Upper lobe of left lung (tissue), 6 donors: ENCODE measurements around the gene INO80C. TPM values are rescaled to one million over a fixed set of nuclear protein-coding genes. Genes with fewer than 3 reads are reported as not detected.
A peak's percentile ranks its signal among the peaks of the same experiment; 100 is the strongest.

Experiments used
- ATAC-seq, 2 donors: fragments of 200-7000 bp; cut with Tn5 transposase; one replicate each; pipeline ENCODE4 v1.9.1; 2022; ENCODE audit warnings: mild to moderate bottlenecking in 2 of 2, moderate library complexity in 2 of 2; ENCODE audit not compliant: low FRiP score in 2 of 2
- DNase-seq, 2 donors: peaks; one replicate each; pipeline ENCODE4 v3.0.0-alpha.2; 2019 to 2020
- H3K27ac ChIP-seq, 4 donors: fragments of 200-600 bp; sonication (generic); one replicate each; pipeline ENCODE4 v1.5.1; 2016 to 2019
- H3K27me3 ChIP-seq, 4 donors: fragments of 200-600 bp; sonication (generic); one replicate each; pipeline ENCODE4 v1.5.1; 2017 to 2019
- H3K36me3 ChIP-seq, 4 donors: fragments of 200-600 bp; sonication (generic); one replicate each; pipeline ENCODE4 v1.5.1; 2016 to 2019
- H3K4me1 ChIP-seq, 4 donors: fragments of 200-600 bp; sonication (generic); one replicate each; pipeline ENCODE4 v1.5.1; 2018 to 2019
- H3K4me3 ChIP-seq, 4 donors: fragments of 200-600 bp; sonication (generic); one replicate each; pipeline ENCODE4 v1.5.1; 2017 to 2019; ENCODE audit warnings: mild to moderate bottlenecking in 2 of 4, moderate library complexity in 1 of 4
- H3K9me3 ChIP-seq, 4 donors: fragments of 200-600 bp; sonication (generic); one replicate each; pipeline ENCODE4 v1.5.1; 2018 to 2019
- CTCF ChIP-seq, 6 experiments: fragments of 450-650 bp in 4 of 6; fragments of 200-600 bp in 2 of 6; sonication (generic) in 2 of 6; IDR thresholded peaks; one replicate each; pipeline ENCODE4 v1.5.1; 2016 to 2019; ENCODE audit warnings: antibody characterized with exemption in 6 of 6
- EP300 ChIP-seq, 4 donors: sonication (generic); formaldehyde crosslinking; IDR thresholded peaks; one replicate each; pipeline ENCODE4 v1.5.1; 2017; ENCODE audit warnings: antibody characterized with exemption in 4 of 4, control low read depth in 2 of 4
- POLR2A ChIP-seq, 4 donors: fragments of 450-650 bp; IDR thresholded peaks; one replicate each; pipeline ENCODE4 v1.5.1; 2016 to 2017; ENCODE audit warnings: antibody characterized with exemption in 4 of 4, mild to moderate bottlenecking in 2 of 4
- POLR2AphosphoS5 ChIP-seq, 2 donors: sonication (generic); formaldehyde crosslinking; IDR thresholded peaks; one replicate each; pipeline ENCODE4 v1.5.1; 2017; ENCODE audit warnings: antibody characterized with exemption in 2 of 2
- WGBS, 2 donors: methylation state at CpG; one replicate each; pipeline ENCODE4 v1.1.5; 2017 to 2018; 5-methylcytosine and 5-hydroxymethylcytosine counted together
- total RNA-seq, 6 donors: library from RNA; depleted of rRNA in 4 of 6; stranded (reverse); fragments of >200 nt in 4 of 6; gene quantifications; one replicate each; pipeline versions ENCODE4 v1.1.0 to v1.2.1, GENCODE V29; 2016 to 2021
- donor health status: DM: no; HTN: no; CAD: no; lungs with moderate emphysema.
- donor health status: DM: no; HTN: yes; CAD: no; lungs with severe emphysema.

INO80C gene
- total RNA-seq, 6 donors from 2014 or later, result 8.7 to 87.0 (median 19.6) TPM

- no peaks in the 10 kb centered on the region for H3K36me3 ChIP-seq
- WGBS, 2 donors, result 2% methylated on average over 5 of the region's 5 CpGs
- DNase-seq, result no peak
Observed at GRCh38 chr18:35497027-35497369, 762 bp downstream of the INO80C start.

GRCh38 chr18:35495536-35496314, 2.0 kb downstream of the INO80C start:
- Histone ChIP-seq H3K4me3 (no peak overlapping the region), H3K36me3 (no peaks in the 10 kb centered on the region), H3K27me3 (peaks cover 0 to 2% (median 0%) of the 10 kb centered on the region in 4 donors), H3K27ac (peak overlapping the region in 1 of 4 donors; percentile 96), H3K4me1 (peaks cover 15 to 43% (median 20%) of the 10 kb centered on the region in 4 donors), H3K9me3 (no peaks in the 10 kb centered on the region)
- 63 to 64% methylated on average over 7 of the region's 7 CpGs for WGBS, 2 donors
- no peak for TF ChIP-seq CTCF (IDR thresholded peaks at IDR 0.05)
- no peak for TF ChIP-seq EP300 (IDR thresholded peaks at IDR 0.05)
- TF ChIP-seq POLR2AphosphoS5 (IDR thresholded peaks at IDR 0.05), result no peak
- TF ChIP-seq POLR2A (IDR thresholded peaks at IDR 0.05), result no peak
- ATAC-seq (no peak), DNase-seq (no peak)

More at GRCh38 chr18:35497027-35497369, 762 bp downstream of the INO80C start:
- Histone ChIP-seq H3K27me3 (peaks cover 0 to 2% (median 0%) of the 10 kb centered on the region in 4 donors), H3K9me3 (no peaks in the 10 kb centered on the region), H3K4me1 (peaks cover 12 to 36% (median 21%) of the 10 kb centered on the region in 4 donors), H3K27ac (peak overlapping the region; percentile 95 to 96 (median 96)), H3K4me3 (peak overlapping the region; percentile 19 to 79 (median 58))
- TF ChIP-seq POLR2A (IDR thresholded peaks at IDR 0.05), result no peak
- no peak for TF ChIP-seq EP300 (IDR thresholded peaks at IDR 0.05)
- no peak for TF ChIP-seq POLR2AphosphoS5 (IDR thresholded peaks at IDR 0.05)
- no peak for TF ChIP-seq CTCF (IDR thresholded peaks at IDR 0.05)
- ATAC-seq, result peak; percentile 6 to 70

- 80 to 86% methylated on average over 7 to 8 of the region's 8 CpGs for WGBS, 2 donors
- no peaks in the 10 kb centered on the region for H3K36me3 ChIP-seq
- H3K4me1 ChIP-seq, result peaks cover 21 to 55% (median 25%) of the 10 kb centered on the region in 4 donors
- DNase-seq, result no peak
- H3K4me3 ChIP-seq, result no peak overlapping the region
- H3K27me3 ChIP-seq, result peaks cover 0 to 2% (median 0%) of the 10 kb centered on the region in 4 donors
- no peak for ATAC-seq
- peak overlapping the region in 1 of 4 donors; percentile 14 for H3K27ac ChIP-seq
- H3K9me3 ChIP-seq, result no peaks in the 10 kb centered on the region
- no peak for TF ChIP-seq EP300 (IDR thresholded peaks at IDR 0.05)
- no peak for TF ChIP-seq POLR2A (IDR thresholded peaks at IDR 0.05)
- no peak for TF ChIP-seq POLR2AphosphoS5 (IDR thresholded peaks at IDR 0.05)
- TF ChIP-seq CTCF (IDR thresholded peaks at IDR 0.05), result no peak
Observed at GRCh38 chr18:35494251-35495220, 3.2 kb downstream of the INO80C start.

GRCh38 chr18:35491700-35492077, 6.1 kb downstream of the INO80C start:
- Histone ChIP-seq H3K36me3 (no peaks in the 10 kb centered on the region), H3K9me3 (no peaks in the 10 kb centered on the region), H3K4me1 (peaks cover 15 to 41% (median 19%) of the 10 kb centered on the region in 4 donors), H3K4me3 (no peak overlapping the region), H3K27ac (no peak overlapping the region), H3K27me3 (no peaks in the 10 kb centered on the region)
- TF ChIP-seq POLR2A (IDR thresholded peaks at IDR 0.05) (no peak), EP300 (IDR thresholded peaks at IDR 0.05) (no peak), POLR2AphosphoS5 (IDR thresholded peaks at IDR 0.05) (no peak), CTCF (IDR thresholded peaks at IDR 0.05) (no peak)
- no peak for DNase-seq
- peak in 1 of 2 donors; percentile 57 for ATAC-seq
- WGBS, 2 donors, result 65 to 85% methylated on average over 5 of the region's 5 CpGs
